T follicular helper cell (primary cell): ENCODE results near the gene TEKT5.
"Not testable (repeated sequence)": the region's sequence is repeated elsewhere in the genome, so short reads cannot be mapped to it uniquely, and the experiment has no call there.

ENCODE experiments used
- DNase-seq: peaks from one replicate; pipeline ENCODE4 v3.0.0-alpha.2; 2020; ENCODE audit warnings: low read depth

TEKT5 gene

DNA sequence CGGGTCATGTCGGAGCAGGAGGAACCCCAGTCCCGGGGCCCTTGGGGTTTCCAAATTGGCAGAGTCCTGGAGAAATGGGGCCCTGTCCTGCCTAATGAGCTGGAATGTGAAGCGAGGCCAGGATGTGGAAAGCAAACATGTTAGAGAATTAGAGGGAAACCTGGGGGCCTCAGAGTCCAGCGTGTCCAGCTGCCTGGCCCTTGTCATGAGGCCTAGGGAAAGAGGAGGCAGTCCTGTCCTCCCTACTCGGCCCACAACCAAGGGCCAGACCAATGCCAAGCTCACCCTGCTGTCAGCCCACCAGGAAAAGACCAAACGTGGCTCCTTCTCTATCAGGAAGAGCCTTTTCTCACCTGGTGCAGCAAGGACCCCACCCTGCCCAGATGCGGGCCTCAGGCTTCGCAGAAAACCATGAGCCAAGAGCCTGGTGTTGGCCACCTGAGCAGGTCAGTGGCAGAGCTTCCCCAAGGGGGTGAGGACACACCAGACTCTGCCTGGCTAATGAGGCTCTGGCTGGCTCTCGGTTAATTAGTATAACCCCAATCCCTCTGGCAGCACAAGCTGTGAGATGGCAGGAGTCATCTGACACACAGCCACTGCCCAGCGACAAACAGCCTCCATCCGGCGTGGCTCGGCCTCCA lies 10.1 kb downstream of the TEKT5 start:
- DNase-seq, result no peak

GRCh38 chr16:10683170-10683569 lies 11.6 kb downstream of the TEKT5 start:
- DNase-seq, result no peak

GRCh38 chr16:10682604-10683003 lies 12.1 kb downstream of the TEKT5 start:
- no peak for DNase-seq

GRCh38 chr16:10681310-10682308 lies 13.1 kb downstream of the TEKT5 start:
- DNase-seq, result no peak

- no peak for DNase-seq
These were observed 14.8 kb downstream of the TEKT5 start for GRCh38 chr16:10679921-10680320.

DNA sequence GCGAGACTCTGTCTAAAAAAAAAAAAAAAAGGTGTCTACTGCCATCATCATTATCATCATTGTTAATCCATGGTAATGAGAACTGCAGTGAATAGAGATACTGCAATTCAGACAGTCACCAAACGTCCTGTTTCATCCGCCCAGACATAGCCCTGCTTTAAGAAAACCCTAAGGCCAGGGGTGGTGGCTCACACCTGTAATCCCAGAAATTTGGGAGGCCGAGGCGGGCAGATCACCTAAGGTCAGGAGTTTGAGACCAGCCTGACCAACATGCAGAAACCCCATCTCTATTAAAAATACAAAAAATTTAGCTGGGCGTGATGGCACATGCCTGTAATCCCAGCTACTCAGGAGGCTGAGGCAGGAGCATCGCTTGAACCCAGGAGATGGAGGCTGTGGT lies 15.3 kb downstream of the TEKT5 start:
- not testable (repeated sequence) for DNase-seq

DNA sequence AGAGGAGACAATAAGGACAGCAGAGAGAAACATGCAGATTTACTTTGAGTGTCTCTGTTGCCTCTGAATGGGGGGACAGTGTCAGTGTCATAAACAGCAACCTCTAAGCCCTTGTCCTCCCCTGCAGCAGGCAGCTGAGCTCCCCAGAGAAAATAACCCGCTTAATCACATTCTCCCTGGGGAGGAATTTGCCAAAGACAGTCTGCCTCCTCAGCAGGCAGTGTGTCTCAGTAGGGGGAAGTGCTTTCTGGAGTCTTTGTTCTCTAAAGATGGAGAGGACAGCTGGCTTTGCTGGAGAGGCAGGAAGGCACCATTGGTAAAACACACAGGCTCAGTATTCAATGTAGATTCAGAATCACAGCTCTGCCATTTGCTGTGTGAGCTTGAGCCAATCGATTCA lies 16.1 kb downstream of the TEKT5 start:
- no peak for DNase-seq

DNA sequence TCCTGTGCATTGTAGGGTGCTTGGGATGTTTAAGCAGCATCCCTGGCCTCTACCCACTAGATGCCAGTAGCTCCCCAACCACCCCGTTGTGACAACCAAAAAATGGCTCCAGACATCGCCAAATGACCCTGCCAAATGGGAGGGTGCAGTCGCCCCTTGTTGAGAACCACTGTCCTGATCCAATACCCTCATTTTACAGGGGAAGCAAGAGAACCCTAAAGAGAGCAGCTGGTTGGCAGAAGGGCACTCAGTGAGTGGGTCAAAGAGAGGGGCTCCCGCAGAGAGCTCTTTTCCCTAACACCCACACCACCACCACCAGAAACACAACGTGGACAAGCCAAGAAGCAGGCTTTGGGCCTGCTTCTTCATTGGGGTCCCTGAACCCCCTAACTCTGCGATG lies 18.4 kb downstream of the TEKT5 start:
- no peak for DNase-seq

DNA sequence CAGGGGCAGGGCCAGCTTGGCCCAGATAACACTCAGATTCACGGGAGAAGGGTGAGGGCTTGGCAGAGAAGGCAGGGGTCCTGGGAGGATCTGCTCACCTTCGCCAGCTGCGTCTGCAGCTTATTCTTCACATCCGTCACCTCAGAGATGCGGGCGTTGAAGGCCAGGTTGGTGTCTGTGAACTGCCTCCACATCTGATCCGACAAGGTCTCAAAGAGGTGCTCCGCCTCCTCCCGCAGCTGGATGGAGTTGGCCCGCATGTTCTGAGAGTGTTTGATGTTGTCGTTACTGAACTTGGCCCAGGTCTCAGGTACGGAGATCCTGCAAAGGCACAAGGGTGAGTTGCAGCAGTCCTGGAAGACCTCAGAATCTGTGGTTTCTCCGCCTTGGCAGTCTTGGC lies 18.9 kb downstream of the TEKT5 start:
- DNase-seq, result no peak

- DNase-seq, result no peak
These were observed 19.5 kb downstream of the TEKT5 start for GRCh38 chr16:10675216-10675615.

- DNase-seq, result no peak
These were observed 23.0 kb downstream of the TEKT5 start for GRCh38 chr16:10671729-10672128.

DNA sequence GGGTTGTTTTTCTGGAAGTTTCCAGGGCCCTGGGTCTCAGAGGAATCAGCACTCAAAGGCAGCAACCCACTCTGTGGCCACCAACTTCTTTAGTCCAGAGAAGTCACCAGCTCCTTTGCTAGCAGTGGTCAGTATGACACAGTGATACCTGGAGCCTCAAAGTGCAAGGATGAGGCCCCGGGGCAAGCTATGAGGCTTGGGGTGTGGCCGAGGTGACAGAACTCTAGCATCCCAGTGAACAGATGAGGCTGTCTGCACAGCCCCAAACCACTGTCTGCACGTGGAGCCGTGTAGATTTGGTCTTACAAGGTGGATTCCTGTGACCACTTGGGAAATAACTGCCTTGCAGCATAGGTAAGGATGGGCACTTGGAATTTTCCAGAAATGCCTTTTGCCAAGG lies 24.9 kb downstream of the TEKT5 start:
- no peak for DNase-seq

- DNase-seq, result no peak
These were observed 26.2 kb downstream of the TEKT5 start for GRCh38 chr16:10668322-10669045.

DNA sequence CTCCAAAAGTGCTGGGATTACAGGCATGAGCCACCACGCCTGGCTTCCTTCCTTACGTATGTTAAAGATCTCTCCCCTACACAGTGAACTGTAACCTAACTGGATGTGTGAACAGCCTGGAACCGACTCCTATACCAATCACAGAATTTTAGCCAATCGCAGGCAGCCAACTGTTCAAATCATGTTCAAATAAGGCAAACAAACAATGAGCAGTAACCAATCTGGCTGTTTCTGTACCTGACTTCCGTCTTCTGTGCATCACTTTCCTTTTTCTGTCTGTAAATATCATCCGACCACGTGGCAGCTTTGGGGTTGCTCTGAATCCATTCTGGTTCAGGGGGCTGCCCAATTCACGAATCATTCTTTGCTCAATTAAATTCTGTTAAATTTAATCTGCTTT lies 27.5 kb downstream of the TEKT5 start:
- no peak for DNase-seq

- DNase-seq, result no peak
These were observed 28.4 kb downstream of the TEKT5 start for GRCh38 chr16:10666291-10666690.

GRCh38 chr16:10665166-10665565 lies 29.6 kb downstream of the TEKT5 start:
- no peak for DNase-seq

DNA sequence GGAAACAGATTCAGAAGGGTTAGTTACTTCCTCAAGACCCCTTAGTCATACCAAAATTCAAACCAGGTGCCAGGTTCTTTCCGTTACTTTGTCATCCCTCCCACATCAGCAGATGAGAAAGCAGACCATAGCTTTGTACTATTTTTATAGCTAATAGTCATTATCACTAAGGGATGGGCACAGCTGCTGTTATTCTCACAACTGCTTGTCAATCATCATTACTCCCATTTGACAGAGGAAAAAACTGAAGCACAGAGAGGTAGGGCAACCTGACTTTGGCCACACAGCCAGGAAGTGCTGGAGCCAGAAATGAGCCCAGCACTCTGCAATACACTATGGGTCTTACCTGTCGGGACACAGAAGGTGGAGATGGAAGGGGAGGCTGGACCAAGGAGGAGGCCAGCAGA lies 30.0 kb downstream of the TEKT5 start:
- DNase-seq, result no peak

GRCh38 chr16:10663744-10664143 lies 31.0 kb downstream of the TEKT5 start:
- DNase-seq, result no peak

GRCh38 chr16:10663146-10663545 lies 31.6 kb downstream of the TEKT5 start:
- no peak for DNase-seq

GRCh38 chr16:10662212-10662611 lies 32.5 kb downstream of the TEKT5 start:
- no peak for DNase-seq

DNA sequence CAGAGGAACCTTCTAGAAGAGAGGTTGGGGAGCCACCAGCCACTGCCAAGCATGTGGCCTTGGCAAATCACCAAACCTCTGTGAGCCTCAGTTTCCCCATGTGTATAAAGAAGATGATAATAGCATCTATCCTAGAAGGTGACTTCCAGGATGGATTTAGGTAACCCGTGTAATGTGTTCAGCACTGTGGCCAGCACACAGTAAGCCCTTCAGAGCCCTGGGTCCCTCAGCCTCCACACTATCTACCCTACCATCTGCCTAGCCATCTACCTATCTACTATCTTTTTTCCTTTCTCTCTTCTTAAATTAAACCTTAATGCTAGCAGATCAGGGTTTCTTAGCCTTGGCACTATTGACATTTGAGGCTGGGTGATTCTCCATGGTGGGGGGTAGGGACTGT lies 33.0 kb downstream of the TEKT5 start:
- DNase-seq, result no peak

- DNase-seq, result no peak
These were observed 33.6 kb downstream of the TEKT5 start for GRCh38 chr16:10660950-10661635.
